ENCODE results near the gene SMARCC2.
"Not testable (repeated sequence)": the region's sequence is repeated elsewhere in the genome, so short reads cannot be mapped to it uniquely, and the experiment has no call there.

The SMARCC2 gene

DNA sequence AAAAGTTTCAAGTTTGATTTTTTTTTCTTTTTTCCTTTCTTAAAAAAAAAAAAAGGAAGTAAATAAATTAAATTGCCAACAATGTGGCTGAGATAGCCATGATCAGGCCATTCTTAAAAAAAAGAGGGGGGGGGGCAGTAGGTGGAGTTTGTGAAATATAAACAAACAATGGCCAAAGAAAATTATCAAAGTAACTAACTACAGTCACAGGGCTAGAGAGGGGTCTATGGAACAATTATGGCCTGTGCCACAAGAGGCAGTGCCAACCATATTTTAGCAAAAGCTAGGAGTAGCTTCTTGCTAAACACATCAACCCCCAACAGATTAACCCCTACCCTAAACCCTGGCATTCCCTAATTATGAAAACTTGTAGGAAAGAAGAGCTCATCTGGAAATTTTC, 16.2 kb upstream of the SMARCC2 start:
- no peaks in the 10 kb centered on the region for H3K27me3 ChIP-seq (ENCODE audit: control insufficient read depth, insufficient read depth, low read length)
- no peaks in the 10 kb centered on the region for H3K9me3 ChIP-seq (ENCODE audit: control insufficient read depth, low read length)
- no peak overlapping the region for H3K9ac ChIP-seq (ENCODE audit: low read length)
- H3K4me1 ChIP-seq (ENCODE audit: control insufficient read depth, insufficient read depth, low read length), result no peaks in the 10 kb centered on the region
- no peak overlapping the region for H3K4me3 ChIP-seq (ENCODE audit: low read length)
- peaks cover 6% of the 10 kb centered on the region for H3K36me3 ChIP-seq (ENCODE audit: control insufficient read depth, insufficient read depth, low read length)

DNA sequence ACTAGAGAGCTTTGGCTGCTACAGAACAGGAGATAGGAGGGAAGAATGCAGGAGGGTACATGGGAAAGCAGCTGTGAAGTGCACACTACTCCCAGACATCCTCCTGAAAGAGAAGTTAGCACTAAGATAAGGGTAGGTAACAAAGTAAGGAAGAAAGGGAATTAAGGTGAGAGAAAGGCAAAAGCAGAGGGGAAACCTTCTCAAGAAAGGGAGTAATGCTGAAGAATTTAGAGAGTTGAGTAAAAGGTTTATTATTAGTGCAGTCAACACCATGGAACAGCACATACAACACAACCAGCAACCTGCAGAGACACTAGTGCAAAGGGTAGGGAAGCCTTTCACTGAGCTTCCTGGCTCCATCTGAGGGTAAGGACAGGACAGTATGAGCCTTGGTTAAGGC, 15.0 kb upstream of the SMARCC2 start:
- H3K9me3 ChIP-seq (ENCODE audit: control insufficient read depth, low read length), result no peaks in the 10 kb centered on the region
- no peak overlapping the region for H3K4me3 ChIP-seq (ENCODE audit: low read length)
- no peaks in the 10 kb centered on the region for H3K27me3 ChIP-seq (ENCODE audit: control insufficient read depth, insufficient read depth, low read length)
- H3K36me3 ChIP-seq (ENCODE audit: control insufficient read depth, insufficient read depth, low read length), result no peaks in the 10 kb centered on the region
- H3K9ac ChIP-seq (ENCODE audit: low read length), result no peak overlapping the region
- no peaks in the 10 kb centered on the region for H3K4me1 ChIP-seq (ENCODE audit: control insufficient read depth, insufficient read depth, low read length)

DNA sequence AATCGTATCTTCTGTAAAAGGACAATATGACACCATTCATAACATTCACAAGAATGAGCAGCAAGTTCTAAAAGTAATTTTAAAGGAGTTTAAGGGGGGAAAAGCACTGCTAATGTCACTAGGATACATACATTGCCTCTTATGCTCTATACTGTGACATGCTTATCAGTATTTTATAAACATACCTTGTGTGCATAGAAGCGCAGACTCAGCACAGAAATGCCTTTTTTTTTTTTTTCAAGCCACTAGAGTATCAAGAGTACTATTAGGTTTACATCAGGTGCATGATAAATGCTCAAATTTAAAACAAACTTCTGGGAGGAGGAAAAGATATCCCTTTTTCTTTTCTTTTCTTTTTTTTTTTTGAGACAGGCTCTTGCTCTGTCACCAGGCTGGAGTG, 13.6 kb upstream of the SMARCC2 start:
- Histone ChIP-seq H3K4me3 (ENCODE audit: low read length) (no peak overlapping the region), H3K36me3 (ENCODE audit: control insufficient read depth, insufficient read depth, low read length) (no peaks in the 10 kb centered on the region), H3K4me1 (ENCODE audit: control insufficient read depth, insufficient read depth, low read length) (no peaks in the 10 kb centered on the region), H3K9ac (ENCODE audit: low read length) (no peak overlapping the region), H3K27me3 (ENCODE audit: control insufficient read depth, insufficient read depth, low read length) (no peaks in the 10 kb centered on the region), H3K9me3 (ENCODE audit: control insufficient read depth, low read length) (no peaks in the 10 kb centered on the region)

DNA sequence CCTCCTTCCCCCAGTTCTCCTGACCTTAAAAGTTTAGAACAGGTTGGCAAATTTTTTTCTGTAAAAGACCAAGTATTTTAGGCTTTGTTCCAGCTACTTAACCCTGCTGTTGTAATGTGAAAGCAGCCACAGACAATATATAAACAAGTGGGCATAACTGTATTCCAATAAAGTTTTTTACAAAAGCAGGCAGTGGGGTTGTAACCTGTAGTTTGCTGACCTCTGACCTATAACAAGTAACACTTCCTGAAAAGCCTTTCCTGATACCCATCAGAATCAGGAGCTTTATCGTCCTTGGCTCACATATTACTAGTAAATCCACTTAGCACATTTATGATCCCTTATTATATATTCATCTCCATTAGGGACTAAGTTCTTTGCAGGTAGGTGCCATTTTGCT, 13.1 kb upstream of the SMARCC2 start:
- Histone ChIP-seq H3K9me3 (ENCODE audit: control insufficient read depth, low read length) (no peaks in the 10 kb centered on the region), H3K4me3 (ENCODE audit: low read length) (no peak overlapping the region), H3K4me1 (ENCODE audit: control insufficient read depth, insufficient read depth, low read length) (no peaks in the 10 kb centered on the region), H3K27me3 (ENCODE audit: control insufficient read depth, insufficient read depth, low read length) (no peaks in the 10 kb centered on the region), H3K36me3 (ENCODE audit: control insufficient read depth, insufficient read depth, low read length) (no peaks in the 10 kb centered on the region), H3K9ac (ENCODE audit: low read length) (no peak overlapping the region)

DNA sequence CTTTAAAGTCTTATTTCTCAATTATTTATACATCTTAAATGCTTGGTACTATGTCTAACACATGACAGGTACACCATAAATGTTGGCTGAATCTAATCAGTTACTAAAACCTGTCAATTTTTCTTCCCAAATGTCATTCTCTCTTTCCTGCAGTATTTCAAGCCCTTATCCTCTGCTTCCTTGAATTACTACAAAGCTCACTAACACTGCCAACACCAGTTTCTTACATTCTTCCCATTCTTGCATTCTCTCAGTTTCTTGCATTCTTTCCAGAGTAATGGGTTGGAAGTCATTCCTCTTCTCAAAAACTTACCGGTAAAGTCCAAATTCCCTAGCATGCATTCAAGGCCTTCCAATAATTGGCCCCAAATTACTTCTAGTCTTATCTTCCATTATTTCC, 9.6 kb upstream of the SMARCC2 start:
- Histone ChIP-seq H3K4me3 (ENCODE audit: low read length) (no peak overlapping the region), H3K9me3 (ENCODE audit: control insufficient read depth, low read length) (no peaks in the 10 kb centered on the region), H3K9ac (ENCODE audit: low read length) (no peak overlapping the region), H3K27me3 (ENCODE audit: control insufficient read depth, insufficient read depth, low read length) (no peaks in the 10 kb centered on the region), H3K36me3 (ENCODE audit: control insufficient read depth, insufficient read depth, low read length) (no peaks in the 10 kb centered on the region), H3K4me1 (ENCODE audit: control insufficient read depth, insufficient read depth, low read length) (no peaks in the 10 kb centered on the region)

DNA sequence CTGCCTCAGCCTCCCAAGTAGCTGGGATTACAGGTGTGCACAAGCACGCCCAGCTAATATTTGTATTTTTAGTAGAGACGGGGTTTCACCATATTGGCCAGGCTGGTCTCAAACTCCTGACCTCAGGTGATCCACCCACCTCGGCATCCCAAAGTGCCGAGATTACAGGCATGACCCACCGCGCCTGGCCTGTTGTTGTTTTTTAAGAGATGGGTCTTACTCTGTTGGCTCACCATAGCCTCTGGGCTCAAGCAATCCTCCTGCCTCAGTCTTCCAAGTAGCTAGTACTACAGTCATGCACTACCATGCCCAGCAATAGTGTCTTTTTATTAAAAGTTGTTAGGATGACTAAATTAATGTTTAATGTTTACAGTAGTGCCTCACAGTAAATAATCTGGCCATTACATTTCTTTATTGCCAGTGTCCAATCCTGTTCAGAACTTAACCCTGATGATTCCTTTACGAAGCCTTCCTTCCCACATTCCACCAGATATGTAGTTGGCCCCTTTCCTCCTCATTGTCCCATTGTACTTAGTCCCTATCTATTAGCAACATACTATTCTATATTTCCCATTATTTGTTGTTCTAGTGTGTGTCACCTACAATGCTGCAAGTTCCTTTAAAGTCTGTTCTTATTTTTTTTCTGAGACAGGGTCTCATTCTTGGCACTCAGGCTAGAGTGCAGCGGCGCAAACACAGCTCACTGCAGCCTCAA, 8.8 kb upstream of the SMARCC2 start:
- Histone ChIP-seq H3K9ac (ENCODE audit: low read length) (no peak overlapping the region), H3K9me3 (ENCODE audit: control insufficient read depth, low read length) (no peaks in the 10 kb centered on the region), H3K4me3 (ENCODE audit: low read length) (no peak overlapping the region), H3K4me1 (ENCODE audit: control insufficient read depth, insufficient read depth, low read length) (no peaks in the 10 kb centered on the region), H3K27me3 (ENCODE audit: control insufficient read depth, insufficient read depth, low read length) (no peaks in the 10 kb centered on the region), H3K36me3 (ENCODE audit: control insufficient read depth, insufficient read depth, low read length) (no peaks in the 10 kb centered on the region)

DNA sequence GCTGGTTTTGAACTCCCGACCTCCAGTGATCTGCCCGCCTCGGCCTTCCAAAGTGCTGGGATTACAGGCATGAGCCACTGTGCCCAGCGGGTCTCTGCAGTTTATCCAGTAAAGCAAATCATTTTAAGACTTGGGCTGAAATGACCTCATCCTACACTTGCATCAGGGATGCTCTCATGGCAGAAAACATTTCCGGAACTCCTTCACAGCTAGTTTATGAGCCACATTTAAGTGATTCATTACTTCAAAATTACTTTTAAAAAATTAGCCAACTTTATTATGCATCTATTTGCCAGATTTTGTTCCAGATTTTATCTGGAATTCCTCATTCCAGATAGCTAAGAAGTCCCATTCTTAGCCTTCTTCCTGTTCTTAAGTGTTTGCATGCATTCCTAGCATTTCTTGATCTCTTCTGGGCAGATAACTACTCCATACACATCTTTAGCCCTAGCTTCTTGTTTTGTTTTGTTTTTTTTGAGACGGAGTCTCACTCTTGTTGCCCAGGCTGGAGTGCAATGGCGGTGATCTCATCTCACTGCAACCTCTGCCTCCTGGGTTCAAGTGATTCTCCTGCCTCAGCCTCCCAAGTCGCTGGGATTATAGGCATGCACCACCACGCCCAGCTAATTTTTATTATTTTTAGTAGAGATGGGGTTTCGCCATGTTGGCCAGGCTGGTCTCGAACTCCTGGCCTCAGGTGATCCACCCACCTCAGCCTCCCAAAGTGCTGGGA, 7.7 kb upstream of the SMARCC2 start:
- not testable (repeated sequence) for H3K4me3 ChIP-seq (ENCODE audit: low read length); H3K36me3 ChIP-seq (ENCODE audit: control insufficient read depth, insufficient read depth, low read length); H3K27me3 ChIP-seq (ENCODE audit: control insufficient read depth, insufficient read depth, low read length); H3K9ac ChIP-seq (ENCODE audit: low read length); H3K9me3 ChIP-seq (ENCODE audit: control insufficient read depth, low read length); H3K4me1 ChIP-seq (ENCODE audit: control insufficient read depth, insufficient read depth, low read length)

DNA sequence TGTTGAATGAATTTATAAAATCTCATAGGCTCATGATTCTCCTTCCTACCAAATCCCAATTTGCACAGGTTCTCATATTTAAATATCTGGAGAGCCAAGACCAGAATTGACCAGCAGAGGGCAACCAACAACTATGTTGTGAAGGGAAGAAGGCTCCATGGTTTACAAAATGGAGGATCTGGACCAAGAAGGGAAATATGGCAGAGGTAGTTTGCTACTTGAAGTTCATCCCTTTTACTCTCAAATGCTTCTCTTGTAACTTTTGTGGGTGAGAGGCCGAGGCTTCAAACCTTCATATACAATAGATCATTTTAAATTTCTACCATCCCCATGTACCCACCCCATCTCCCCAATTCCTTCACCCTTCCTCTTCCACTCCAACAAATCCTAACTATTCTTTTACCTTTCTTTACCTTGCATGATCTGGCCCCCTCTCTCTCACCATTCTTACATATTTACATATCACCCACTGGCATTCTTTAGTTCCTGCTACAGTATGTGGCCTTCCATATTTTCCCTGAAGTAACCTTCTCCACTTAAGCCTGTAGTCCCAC, 3.8 kb upstream of the SMARCC2 start:
- H3K36me3 ChIP-seq (ENCODE audit: control insufficient read depth, insufficient read depth, low read length), result no peaks in the 10 kb centered on the region
- peaks cover 17% of the 10 kb centered on the region for H3K4me1 ChIP-seq (ENCODE audit: control insufficient read depth, insufficient read depth, low read length)
- H3K9ac ChIP-seq (ENCODE audit: low read length), result no peak overlapping the region
- no peaks in the 10 kb centered on the region for H3K9me3 ChIP-seq (ENCODE audit: control insufficient read depth, low read length)
- no peak overlapping the region for H3K4me3 ChIP-seq (ENCODE audit: low read length)
- H3K27me3 ChIP-seq (ENCODE audit: control insufficient read depth, insufficient read depth, low read length), result no peaks in the 10 kb centered on the region

DNA sequence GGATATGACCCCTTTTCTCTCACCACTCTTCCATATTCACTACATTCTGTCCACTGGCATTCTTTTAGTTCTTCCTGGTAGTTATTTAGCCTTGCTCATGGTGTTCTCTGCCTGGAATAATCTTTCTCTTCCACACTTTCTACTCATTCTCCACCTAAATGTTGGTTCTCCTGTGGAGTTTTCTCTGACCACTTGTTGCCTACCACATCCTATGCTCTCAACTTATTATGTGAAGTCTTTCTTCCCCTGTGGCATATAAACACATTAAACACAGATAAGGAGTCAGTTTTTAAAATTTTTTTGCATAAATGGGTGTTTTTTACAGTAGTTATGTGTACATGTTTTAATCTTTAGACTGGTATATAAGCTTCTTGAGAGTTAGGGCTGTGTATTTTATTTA, 3.3 kb upstream of the SMARCC2 start:
- Histone ChIP-seq H3K4me1 (ENCODE audit: control insufficient read depth, insufficient read depth, low read length) (peaks cover 22% of the 10 kb centered on the region), H3K9ac (ENCODE audit: low read length) (no peak overlapping the region), H3K9me3 (ENCODE audit: control insufficient read depth, low read length) (no peaks in the 10 kb centered on the region), H3K4me3 (ENCODE audit: low read length) (no peak overlapping the region), H3K27me3 (ENCODE audit: control insufficient read depth, insufficient read depth, low read length) (no peaks in the 10 kb centered on the region), H3K36me3 (ENCODE audit: control insufficient read depth, insufficient read depth, low read length) (no peaks in the 10 kb centered on the region)

DNA sequence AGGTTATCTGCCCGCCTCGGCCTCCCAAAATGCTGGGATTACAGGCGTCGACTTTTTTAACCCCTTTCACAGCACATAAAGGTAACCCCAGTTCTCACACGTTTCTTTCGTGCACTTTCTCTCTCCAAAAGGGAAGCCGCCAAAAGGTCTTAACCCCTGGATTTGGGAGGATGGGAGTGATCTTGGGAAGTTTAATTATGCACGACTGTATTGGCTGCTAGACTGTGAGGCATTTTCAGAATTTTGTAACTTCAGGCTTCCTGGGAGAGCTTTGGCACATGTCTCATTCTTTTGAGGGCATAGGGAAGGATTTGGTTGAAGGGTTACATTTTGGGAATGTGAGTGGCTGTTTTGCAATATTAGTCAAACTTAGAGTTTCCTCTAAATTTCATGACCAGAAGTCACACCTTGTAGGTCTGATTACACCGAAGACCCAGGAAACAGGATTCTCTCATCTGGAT, 1.4 kb upstream of the SMARCC2 start:
- H3K9ac ChIP-seq (ENCODE audit: low read length), result peak overlapping the region; percentile 95

DNA sequence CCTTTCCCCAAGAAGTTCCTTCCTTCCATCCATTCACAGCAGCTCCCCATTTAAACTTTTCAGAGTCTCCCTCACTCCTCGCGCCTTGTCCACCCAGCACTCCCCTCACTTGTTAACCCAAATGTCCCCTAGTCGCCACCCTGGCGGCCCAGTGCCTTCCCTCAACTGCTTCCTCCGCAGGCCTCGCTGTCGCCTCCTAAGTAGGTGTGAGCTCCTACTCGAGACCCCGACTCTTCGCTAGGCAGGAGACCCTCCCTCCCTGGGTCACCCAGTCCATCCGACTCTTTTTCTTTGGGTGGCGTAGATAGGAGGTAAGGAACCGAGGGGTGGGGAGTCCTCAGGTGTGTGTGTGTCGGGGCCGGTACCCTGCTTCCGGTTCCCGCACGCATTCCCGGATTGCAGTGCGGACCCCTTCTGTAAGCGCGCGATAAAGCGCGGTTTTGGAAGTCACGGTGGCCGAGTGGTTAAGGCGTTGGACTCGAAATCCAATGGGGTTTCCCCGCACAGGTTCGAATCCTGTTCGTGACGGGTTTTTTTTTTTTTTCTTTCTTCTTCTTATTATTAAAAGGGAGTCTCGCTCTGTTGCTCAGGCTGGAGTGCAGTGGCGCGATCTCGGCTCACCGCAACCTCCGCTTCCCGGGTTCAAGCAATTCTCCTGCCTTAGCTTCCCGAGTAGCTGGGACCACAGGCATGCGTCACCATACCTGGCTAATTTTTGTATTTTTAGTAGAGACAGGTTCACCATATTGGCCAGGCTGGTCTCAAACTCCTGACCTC, 823 bp upstream of the SMARCC2 start:
- H3K4me3 ChIP-seq (ENCODE audit: low read length), result peak overlapping the region; percentile 98
- no peaks in the 10 kb centered on the region for H3K36me3 ChIP-seq (ENCODE audit: control insufficient read depth, insufficient read depth, low read length)
- no peaks in the 10 kb centered on the region for H3K9me3 ChIP-seq (ENCODE audit: control insufficient read depth, low read length)
- H3K9ac ChIP-seq (ENCODE audit: low read length), result peak overlapping the region; percentile 95
- H3K4me1 ChIP-seq (ENCODE audit: control insufficient read depth, insufficient read depth, low read length), result peaks cover 24% of the 10 kb centered on the region
- H3K27me3 ChIP-seq (ENCODE audit: control insufficient read depth, insufficient read depth, low read length), result no peaks in the 10 kb centered on the region

More for the DNA sequence above, 1.4 kb upstream of the SMARCC2 start:
- no peaks in the 10 kb centered on the region for H3K36me3 ChIP-seq (ENCODE audit: control insufficient read depth, insufficient read depth, low read length)
- H3K27me3 ChIP-seq (ENCODE audit: control insufficient read depth, insufficient read depth, low read length), result no peaks in the 10 kb centered on the region
- H3K4me1 ChIP-seq (ENCODE audit: control insufficient read depth, insufficient read depth, low read length), result peaks cover 24% of the 10 kb centered on the region
- peak overlapping the region; percentile 98 for H3K4me3 ChIP-seq (ENCODE audit: low read length)
- no peaks in the 10 kb centered on the region for H3K9me3 ChIP-seq (ENCODE audit: control insufficient read depth, low read length)

DNA sequence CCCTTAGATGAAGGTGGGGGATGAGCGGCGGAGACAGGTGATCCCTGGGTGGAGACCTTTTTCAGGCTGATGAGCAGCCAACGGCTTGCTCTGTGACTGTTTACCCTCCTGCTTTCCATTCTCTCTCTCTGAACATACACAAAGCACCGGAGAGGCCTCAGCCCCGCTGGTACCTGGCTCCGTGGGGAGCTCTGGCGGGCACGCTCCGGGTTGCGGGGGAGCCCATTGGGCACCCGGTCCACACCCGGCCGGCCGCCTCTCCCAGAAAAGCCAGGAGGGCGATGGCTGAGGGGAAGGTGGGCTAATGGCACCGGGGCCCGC, 545 bp downstream of the SMARCC2 start:
- Histone ChIP-seq H3K4me3 (ENCODE audit: low read length) (peak overlapping the region; percentile 69), H3K4me1 (ENCODE audit: control insufficient read depth, insufficient read depth, low read length) (peaks cover 24% of the 10 kb centered on the region), H3K27me3 (ENCODE audit: control insufficient read depth, insufficient read depth, low read length) (no peaks in the 10 kb centered on the region), H3K9ac (ENCODE audit: low read length) (peak overlapping the region; percentile 80), H3K9me3 (ENCODE audit: control insufficient read depth, low read length) (no peaks in the 10 kb centered on the region), H3K36me3 (ENCODE audit: control insufficient read depth, insufficient read depth, low read length) (no peaks in the 10 kb centered on the region)

Data from mucosa of stomach (tissue), 1 donor.